Activated CD8-positive, alpha-beta T cell treated with anti-CD3 and anti-CD28 coated beads, Interleukin-2, amount 10 ng/mL, durations not matched to agents 7 days and 5 days (primary cell): ENCODE results near the gene SYT15. TPM values are rescaled to one million over a fixed set of nuclear protein-coding genes. Genes with fewer than 3 reads are reported as not detected.
"Not testable (repeated sequence)": the region's sequence is repeated elsewhere in the genome, so short reads cannot be mapped to it uniquely, and the experiment has no call there.

ENCODE experiments used
- ATAC-seq: fragments of 150-1000 bp; cut with Tn5 transposase; one replicate; pipeline ENCODE4 v1.10.0; 2021; ENCODE audit warnings: moderate library complexity
- CTCF ChIA-PET: fragments of 350-600 bp; sonication (Branson Sonifier 250); formaldehyde crosslinking; loops from one replicate; lab custom pipeline; 2021; ENCODE audit warnings: antibody characterized with exemption; lab: Charles Lee
- POLR2A ChIA-PET: fragments of 350-600 bp; sonication (Branson Sonifier 250); formaldehyde crosslinking; loops from one replicate; lab custom pipeline; 2021; ENCODE audit warnings: antibody characterized with exemption; lab: Charles Lee
- DNase-seq: peaks from one replicate; pipeline ENCODE4 v3.0.0-alpha.2; 2020
- H3K27ac Mint-ChIP-seq: one replicate; pipeline ENCODE4 v1.8.0; 2021; ENCODE audit warnings: mild to moderate bottlenecking, mixed read lengths
- H3K27me3 Mint-ChIP-seq: one replicate; pipeline ENCODE4 v1.8.0; 2021; ENCODE audit warnings: low read depth, mixed read lengths
- H3K36me3 Mint-ChIP-seq: one replicate; pipeline ENCODE4 v1.8.0; 2021; ENCODE audit warnings: low read depth, mixed read lengths
- H3K4me1 Mint-ChIP-seq: one replicate; pipeline ENCODE4 v1.8.0; 2021; ENCODE audit warnings: low read depth, mixed read lengths
- H3K4me3 Mint-ChIP-seq: one replicate; pipeline ENCODE4 v1.8.0; 2021; ENCODE audit warnings: mild to moderate bottlenecking, mixed read lengths
- H3K9me3 Mint-ChIP-seq: one replicate; pipeline ENCODE4 v1.8.0; 2022; ENCODE audit warnings: mixed read lengths; ENCODE audit not compliant: insufficient read depth
- total RNA-seq, 2 experiments: library from RNA; stranded (reverse); gene quantifications; one replicate each; pipeline ENCODE4 v1.2.3, GENCODE V29; 2021

Gene SYT15
- 1 to 10 TPM in 1 of 2 experiments, under 1 TPM in 1; 0.55 to 1.0 TPM for total RNA-seq

GRCh38 chr10:46578474-46579178, at the start of gene SYT15:
Gene SYT15, plus strand, starts transcription at chr10:46579128. Its CDS starts 41 bp downstream, at chr10:46579169.
- POLR2A ChIA-PET, H3K36me3 Mint-ChIP-seq, CTCF ChIA-PET, DNase-seq, H3K27ac Mint-ChIP-seq, H3K9me3 Mint-ChIP-seq, H3K4me3 Mint-ChIP-seq, H3K27me3 Mint-ChIP-seq, H3K4me1 Mint-ChIP-seq: not testable (repeated sequence)
- ATAC-seq, result peak; percentile 34

GRCh38 chr10:46529742-46530141, 49.2 kb upstream of the SYT15 start:
- CTCF ChIA-PET, result interaction anchor here (1.1 kb wide), 1 partner anchor 13 kb away, joined by 3 read pairs; no protein-coding TSS in a partner anchor
- DNase-seq, H3K4me3 Mint-ChIP-seq, H3K36me3 Mint-ChIP-seq, H3K27ac Mint-ChIP-seq, H3K9me3 Mint-ChIP-seq, ATAC-seq, H3K27me3 Mint-ChIP-seq, H3K4me1 Mint-ChIP-seq, POLR2A ChIA-PET: not testable (repeated sequence)

GRCh38 chr10:46530249-46531186, 48.4 kb upstream of the SYT15 start:
- Mint-ChIP-seq H3K27me3 (peaks cover 5% of the 10 kb centered on the region), H3K36me3 (no peaks in the 10 kb centered on the region), H3K9me3 (no peaks in the 10 kb centered on the region), H3K4me1 (no peaks in the 10 kb centered on the region), H3K4me3 (no peak overlapping the region), H3K27ac (no peak overlapping the region)
- ChIA-PET POLR2A (no interaction called here), CTCF (interaction anchor here (1.0 to 1.2 kb wide), 3 partner anchors 14 to 301 kb away, joined by 3 read pairs; no protein-coding TSS in a partner anchor)
- ATAC-seq (no peak), DNase-seq (no peak)

GRCh38 chr10:46532256-46532655, 46.7 kb upstream of the SYT15 start:
- H3K4me3 Mint-ChIP-seq, H3K9me3 Mint-ChIP-seq, DNase-seq, H3K36me3 Mint-ChIP-seq, H3K27me3 Mint-ChIP-seq, H3K4me1 Mint-ChIP-seq, H3K27ac Mint-ChIP-seq, ATAC-seq, CTCF ChIA-PET: not testable (repeated sequence)
- POLR2A ChIA-PET, result interaction anchor here (0.8 kb wide), 1 partner anchor 14 kb away, joined by 3 read pairs; no protein-coding TSS in a partner anchor

- Mint-ChIP-seq H3K36me3 (no peaks in the 10 kb centered on the region), H3K4me3 (no peak overlapping the region), H3K9me3 (no peaks in the 10 kb centered on the region), H3K27ac (no peak overlapping the region), H3K4me1 (no peaks in the 10 kb centered on the region), H3K27me3 (peaks cover 15% of the 10 kb centered on the region)
- ChIA-PET POLR2A (no interaction called here), CTCF (no interaction called here)
- ATAC-seq, result no peak
- DNase-seq, result no peak
These were observed 44.0 kb upstream of the SYT15 start for GRCh38 chr10:46534828-46535524.

GRCh38 chr10:46536171-46536570, 42.8 kb upstream of the SYT15 start:
- no peak for DNase-seq
- H3K4me1 Mint-ChIP-seq, result no peaks in the 10 kb centered on the region
- no peaks in the 10 kb centered on the region for H3K36me3 Mint-ChIP-seq
- H3K9me3 Mint-ChIP-seq, result no peaks in the 10 kb centered on the region
- CTCF ChIA-PET, result no interaction called here
- no peak overlapping the region for H3K27ac Mint-ChIP-seq
- ATAC-seq, result no peak
- no peak overlapping the region for H3K4me3 Mint-ChIP-seq
- POLR2A ChIA-PET, result no interaction called here
- H3K27me3 Mint-ChIP-seq, result peaks cover 24% of the 10 kb centered on the region

- Mint-ChIP-seq H3K27me3 (peaks cover 24% of the 10 kb centered on the region), H3K4me1 (no peaks in the 10 kb centered on the region), H3K36me3 (no peaks in the 10 kb centered on the region), H3K27ac (no peak overlapping the region), H3K4me3 (no peak overlapping the region), H3K9me3 (no peaks in the 10 kb centered on the region)
- DNase-seq, result no peak
- CTCF ChIA-PET, result no interaction called here
- ATAC-seq, result no peak
- POLR2A ChIA-PET, result no interaction called here
These were observed 42.1 kb upstream of the SYT15 start for GRCh38 chr10:46536781-46537180.

GRCh38 chr10:46537309-46537708, 41.6 kb upstream of the SYT15 start:
- Mint-ChIP-seq H3K36me3 (no peaks in the 10 kb centered on the region), H3K9me3 (no peaks in the 10 kb centered on the region), H3K4me1 (no peaks in the 10 kb centered on the region), H3K27ac (no peak overlapping the region), H3K27me3 (peaks cover 22% of the 10 kb centered on the region), H3K4me3 (no peak overlapping the region)
- ATAC-seq (no peak), DNase-seq (no peak)
- ChIA-PET POLR2A (no interaction called here), CTCF (no interaction called here)

GRCh38 chr10:46538155-46538554, 40.8 kb upstream of the SYT15 start:
- Mint-ChIP-seq H3K4me3 (no peak overlapping the region), H3K27me3 (peaks cover 29% of the 10 kb centered on the region), H3K9me3 (no peaks in the 10 kb centered on the region), H3K27ac (no peak overlapping the region), H3K36me3 (no peaks in the 10 kb centered on the region), H3K4me1 (no peaks in the 10 kb centered on the region)
- ChIA-PET POLR2A (no interaction called here), CTCF (no interaction called here)
- DNase-seq (no peak), ATAC-seq (no peak)

- CTCF ChIA-PET, result no interaction called here
- H3K4me1 Mint-ChIP-seq, result no peaks in the 10 kb centered on the region
- peaks cover 30% of the 10 kb centered on the region for H3K27me3 Mint-ChIP-seq
- no peaks in the 10 kb centered on the region for H3K36me3 Mint-ChIP-seq
- H3K27ac Mint-ChIP-seq, result no peak overlapping the region
- DNase-seq (no peak), ATAC-seq (no peak)
- POLR2A ChIA-PET, result no interaction called here
- no peak overlapping the region for H3K4me3 Mint-ChIP-seq
- H3K9me3 Mint-ChIP-seq, result no peaks in the 10 kb centered on the region
These were observed 40.1 kb upstream of the SYT15 start for GRCh38 chr10:46538717-46539426.
